ENCODE data around the gene PER1.

Gene PER1, protein sequence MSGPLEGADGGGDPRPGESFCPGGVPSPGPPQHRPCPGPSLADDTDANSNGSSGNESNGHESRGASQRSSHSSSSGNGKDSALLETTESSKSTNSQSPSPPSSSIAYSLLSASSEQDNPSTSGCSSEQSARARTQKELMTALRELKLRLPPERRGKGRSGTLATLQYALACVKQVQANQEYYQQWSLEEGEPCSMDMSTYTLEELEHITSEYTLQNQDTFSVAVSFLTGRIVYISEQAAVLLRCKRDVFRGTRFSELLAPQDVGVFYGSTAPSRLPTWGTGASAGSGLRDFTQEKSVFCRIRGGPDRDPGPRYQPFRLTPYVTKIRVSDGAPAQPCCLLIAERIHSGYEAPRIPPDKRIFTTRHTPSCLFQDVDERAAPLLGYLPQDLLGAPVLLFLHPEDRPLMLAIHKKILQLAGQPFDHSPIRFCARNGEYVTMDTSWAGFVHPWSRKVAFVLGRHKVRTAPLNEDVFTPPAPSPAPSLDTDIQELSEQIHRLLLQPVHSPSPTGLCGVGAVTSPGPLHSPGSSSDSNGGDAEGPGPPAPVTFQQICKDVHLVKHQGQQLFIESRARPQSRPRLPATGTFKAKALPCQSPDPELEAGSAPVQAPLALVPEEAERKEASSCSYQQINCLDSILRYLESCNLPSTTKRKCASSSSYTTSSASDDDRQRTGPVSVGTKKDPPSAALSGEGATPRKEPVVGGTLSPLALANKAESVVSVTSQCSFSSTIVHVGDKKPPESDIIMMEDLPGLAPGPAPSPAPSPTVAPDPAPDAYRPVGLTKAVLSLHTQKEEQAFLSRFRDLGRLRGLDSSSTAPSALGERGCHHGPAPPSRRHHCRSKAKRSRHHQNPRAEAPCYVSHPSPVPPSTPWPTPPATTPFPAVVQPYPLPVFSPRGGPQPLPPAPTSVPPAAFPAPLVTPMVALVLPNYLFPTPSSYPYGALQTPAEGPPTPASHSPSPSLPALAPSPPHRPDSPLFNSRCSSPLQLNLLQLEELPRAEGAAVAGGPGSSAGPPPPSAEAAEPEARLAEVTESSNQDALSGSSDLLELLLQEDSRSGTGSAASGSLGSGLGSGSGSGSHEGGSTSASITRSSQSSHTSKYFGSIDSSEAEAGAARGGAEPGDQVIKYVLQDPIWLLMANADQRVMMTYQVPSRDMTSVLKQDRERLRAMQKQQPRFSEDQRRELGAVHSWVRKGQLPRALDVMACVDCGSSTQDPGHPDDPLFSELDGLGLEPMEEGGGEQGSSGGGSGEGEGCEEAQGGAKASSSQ (N-terminal part only)

GRCh38 chr17:8152112-8152775 is at the start of gene PER1:
Gene PER1 (minus strand): TSS chr17:8152404. CDS start chr17:8150706, 1,698 bp downstream.
- DNase-seq (ENCODE audit: low read depth in 2 of 2) = peak; percentile 78 to 81

- DNase-seq (ENCODE audit: low read depth in 2 of 2) = peak; percentile 82 to 83
These were observed 40.0 kb upstream of the PER1 start for GRCh38 chr17:8192070-8192815.

GRCh38 chr17:8190506-8190905 is 38.3 kb upstream of the PER1 start:
- no peak for DNase-seq (ENCODE audit: low read depth in 2 of 2)

DNA sequence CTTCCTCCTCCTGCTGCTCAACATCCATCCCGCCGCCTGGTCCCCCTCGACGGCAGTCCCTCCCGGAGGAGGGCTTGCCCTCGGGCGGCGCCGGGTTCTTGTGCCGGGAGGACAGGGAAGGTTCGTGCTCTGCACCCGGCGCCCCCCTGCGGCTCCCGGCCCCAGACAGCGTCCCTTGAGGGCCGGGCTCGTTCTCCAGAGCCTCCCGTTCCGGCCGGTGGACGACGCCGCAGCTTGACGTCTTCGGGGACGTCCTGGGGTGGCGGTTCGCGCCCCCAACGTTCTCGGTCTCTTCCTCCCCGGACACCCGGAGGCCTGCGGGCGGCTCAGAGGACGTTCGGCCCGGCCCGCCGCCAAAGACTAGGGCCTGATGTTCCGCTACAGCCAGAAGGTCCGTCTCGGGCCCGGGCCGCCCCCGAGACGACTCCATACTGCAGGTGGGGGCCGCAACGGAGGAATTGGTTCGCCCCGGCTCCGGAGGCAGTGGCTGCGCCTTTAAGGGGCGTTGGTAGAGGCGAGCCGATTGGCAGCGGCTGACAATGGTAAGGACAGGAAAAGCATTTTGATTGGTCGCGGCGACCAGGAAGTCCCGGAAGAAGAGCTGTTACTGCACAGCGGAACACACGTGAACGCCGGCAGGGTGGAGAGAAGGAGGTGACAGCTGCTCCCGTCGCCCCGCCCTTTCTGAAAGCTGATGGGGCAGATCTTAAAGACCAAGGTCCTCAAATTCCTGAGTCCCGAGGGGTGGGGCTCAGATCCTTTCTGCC is 37.7 kb upstream of the PER1 start, which contains the start of gene BORCS6:
Gene BORCS6, minus strand, starts transcription at position 470 of the 767 bp plus-strand sequence. Its CDS starts 40 bp downstream, at position 430.
- DNase-seq (ENCODE audit: low read depth in 2 of 2) = peak; percentile 95

DNA sequence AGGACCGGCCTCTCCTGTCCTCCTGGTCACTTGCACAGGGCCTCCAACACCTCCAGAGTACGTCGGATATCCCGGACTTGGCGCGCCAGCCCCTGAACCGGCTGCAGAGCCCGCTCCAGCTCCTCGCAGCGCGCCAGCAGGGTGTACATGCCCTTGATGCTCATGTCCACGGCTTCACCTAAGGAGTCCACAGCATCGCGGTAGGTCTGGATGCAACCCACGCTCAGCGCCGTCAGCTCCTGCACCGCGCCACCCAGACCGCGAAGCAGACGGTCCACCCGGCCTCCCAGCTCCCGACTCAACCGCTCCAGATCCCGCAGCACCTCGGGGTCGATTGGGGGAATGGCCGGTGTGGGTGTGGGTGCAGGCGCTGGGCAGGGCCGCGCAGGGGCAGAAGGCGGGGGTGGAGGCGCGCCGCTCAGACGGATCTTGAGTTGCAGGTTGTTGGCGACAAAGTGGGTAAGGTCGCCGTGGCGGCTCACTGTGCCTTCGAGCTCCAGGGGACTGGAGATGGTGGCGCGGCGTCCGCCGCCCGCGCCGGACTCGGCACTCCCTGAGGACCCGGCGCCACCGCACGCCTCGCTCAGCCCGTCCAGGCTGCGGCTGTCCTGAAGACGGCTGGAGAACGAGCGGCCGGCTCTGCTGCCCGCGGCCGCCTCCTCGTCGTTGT is 37.0 kb upstream of the PER1 start:
- no peak for DNase-seq (ENCODE audit: low read depth in 2 of 2)

DNA sequence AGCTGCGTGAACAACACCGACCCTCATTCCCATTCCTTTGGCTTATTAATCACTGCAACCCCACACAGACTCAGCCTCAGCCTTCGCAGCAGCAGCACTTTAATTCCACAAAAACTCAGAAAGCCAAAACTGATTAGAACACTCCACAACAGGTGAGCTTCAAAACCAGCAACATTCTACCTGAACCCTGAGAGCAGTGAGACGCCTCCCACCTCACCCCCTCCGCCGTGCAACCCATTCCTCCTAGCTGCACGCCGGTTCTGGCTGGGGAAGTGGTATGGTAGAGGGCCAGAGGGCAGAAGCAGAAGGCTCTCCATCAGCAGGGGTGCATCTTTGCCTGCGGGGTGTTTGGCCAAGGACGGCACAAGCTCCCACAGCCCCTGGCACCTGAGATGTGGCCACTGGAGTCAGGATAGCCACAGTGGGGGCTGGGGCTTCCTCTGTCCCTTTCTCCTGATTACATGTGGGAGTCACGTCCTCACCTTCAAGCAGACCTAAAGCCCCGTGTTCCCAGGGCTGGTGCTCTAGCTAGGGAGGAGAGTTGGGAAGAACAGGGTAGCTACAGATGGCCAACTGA is 36.1 kb upstream of the PER1 start:
- DNase-seq (ENCODE audit: low read depth in 2 of 2) = no peak

DNA sequence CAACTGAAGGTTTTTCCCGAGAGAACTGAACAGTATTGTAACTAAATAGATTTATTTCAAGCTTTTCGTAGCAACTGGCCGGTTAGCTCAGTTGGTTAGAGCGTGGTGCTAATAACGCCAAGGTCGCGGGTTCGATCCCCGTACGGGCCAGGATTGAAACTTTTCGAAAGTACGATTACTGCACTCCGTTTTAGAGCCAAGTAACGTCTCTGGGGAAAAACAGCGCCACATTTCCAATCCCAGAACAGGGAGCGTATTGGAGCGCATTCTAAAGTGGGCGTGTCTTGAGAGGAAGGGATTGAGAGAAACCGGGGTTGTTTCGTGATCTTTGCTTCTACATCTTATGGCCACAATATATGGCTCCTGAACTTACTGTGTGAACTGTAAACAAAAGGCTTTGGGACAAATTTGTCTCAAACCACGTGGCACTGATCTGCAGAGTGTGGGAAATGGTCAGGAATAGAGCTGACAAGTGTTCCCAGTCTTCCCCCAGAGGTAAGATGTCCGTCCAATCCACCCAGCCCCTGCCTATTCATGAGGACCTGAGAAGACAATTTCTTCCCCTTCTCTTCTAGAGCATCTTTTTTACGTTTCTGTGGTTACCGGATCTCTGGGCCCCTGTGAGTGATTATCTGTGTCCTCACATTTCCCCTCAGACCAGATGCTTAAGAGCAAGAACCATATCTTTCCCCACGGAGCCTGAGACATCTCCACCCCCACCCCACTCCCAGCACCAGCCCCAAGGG is 35.5 kb upstream of the PER1 start:
- DNase-seq (ENCODE audit: low read depth in 2 of 2) = peak; percentile 99

- DNase-seq (ENCODE audit: low read depth in 2 of 2) = peak; percentile 89 to 90
These were observed 34.7 kb upstream of the PER1 start for GRCh38 chr17:8186787-8187516.

DNA sequence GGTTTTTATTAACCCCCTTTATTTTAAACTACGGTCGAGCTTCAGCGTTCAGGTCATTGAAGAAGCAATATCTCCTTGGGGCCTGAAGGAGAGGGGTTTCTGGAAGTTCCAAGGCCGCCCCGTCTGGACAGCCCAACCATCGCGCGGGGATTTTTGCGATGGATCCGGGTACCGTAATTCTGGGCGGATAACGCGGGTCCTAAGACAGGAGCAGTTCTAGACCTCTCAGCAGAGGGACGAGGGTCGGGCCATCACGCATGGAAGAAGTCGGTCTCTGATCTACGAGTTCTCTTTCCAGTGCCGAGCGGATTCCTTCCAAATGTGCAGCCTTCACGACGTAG is 34.2 kb upstream of the PER1 start:
- no peak for DNase-seq (ENCODE audit: low read depth in 2 of 2)

GRCh38 chr17:8185582-8186445 is 33.6 kb upstream of the PER1 start:
- DNase-seq (ENCODE audit: low read depth in 2 of 2) = no peak

DNA sequence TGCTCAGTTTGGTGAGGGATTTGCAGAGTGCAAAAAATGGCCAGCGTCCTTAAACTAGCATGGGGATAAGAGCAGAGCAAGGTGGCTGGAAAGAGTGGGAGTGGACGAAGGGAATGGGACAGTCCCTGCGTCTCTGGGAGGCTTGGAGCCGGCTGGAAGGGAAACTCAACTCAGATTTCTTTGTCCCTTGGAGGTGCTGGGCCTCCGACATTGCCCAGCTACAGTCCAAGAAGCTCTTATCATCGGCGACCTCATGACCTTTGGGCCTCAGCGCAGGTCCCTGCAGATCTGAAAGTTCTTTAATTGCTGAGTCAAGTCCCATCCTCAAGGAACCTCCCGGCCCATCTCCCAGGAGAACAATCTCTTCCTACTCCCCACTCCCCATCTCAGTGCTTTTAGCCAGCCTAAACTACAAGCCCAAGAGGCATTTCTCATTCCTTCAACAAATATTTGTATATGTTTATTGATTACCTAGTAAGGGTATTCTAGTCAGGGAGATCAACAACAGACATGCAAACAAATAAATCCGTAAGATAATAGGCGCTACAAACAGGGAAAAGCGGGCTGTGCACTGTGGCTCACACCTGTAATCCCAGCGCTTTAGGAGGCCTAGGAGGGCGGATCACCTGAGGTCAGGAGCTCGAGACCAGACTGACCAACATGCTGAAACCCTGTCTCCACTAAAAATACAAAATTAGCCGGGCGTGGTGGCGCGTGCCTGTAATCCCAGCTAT is 25.0 kb upstream of the PER1 start:
- no peak for DNase-seq (ENCODE audit: low read depth in 2 of 2)

- peak; percentile 56 for DNase-seq (ENCODE audit: low read depth in 2 of 2)
These were observed 24.2 kb upstream of the PER1 start, which contains the start of gene TMEM107 for GRCh38 chr17:8176197-8176940. Gene TMEM107 (minus strand): TSS chr17:8176380. CDS start chr17:8176286, 94 bp downstream.

GRCh38 chr17:8175795-8176196 is 23.6 kb upstream of the PER1 start:
- DNase-seq (ENCODE audit: low read depth in 2 of 2) = no peak

DNA sequence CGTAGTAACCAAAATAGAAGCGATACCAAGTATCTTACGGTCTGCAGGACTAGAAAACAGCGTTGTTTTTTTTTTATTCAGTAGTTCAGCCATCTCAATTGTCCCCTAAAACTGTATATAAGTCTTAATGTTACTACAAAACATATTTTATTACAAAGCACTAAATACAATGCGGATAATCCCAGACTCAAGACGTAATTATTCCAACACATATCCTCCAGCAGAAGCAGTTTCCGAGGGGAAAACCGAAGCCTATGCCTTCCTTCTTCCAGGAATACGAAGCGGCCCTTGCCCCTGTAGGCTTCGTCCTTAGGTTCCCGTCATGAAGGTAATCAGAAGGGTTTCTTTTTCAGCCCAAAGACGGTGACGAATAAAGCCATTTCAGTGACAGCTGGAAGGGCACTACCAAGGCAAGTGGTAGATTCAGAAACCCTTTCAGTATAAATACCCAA is 21.7 kb upstream of the PER1 start:
- no peak for DNase-seq (ENCODE audit: low read depth in 2 of 2)
